ENCODE data around the gene XRCC4.

DNA sequence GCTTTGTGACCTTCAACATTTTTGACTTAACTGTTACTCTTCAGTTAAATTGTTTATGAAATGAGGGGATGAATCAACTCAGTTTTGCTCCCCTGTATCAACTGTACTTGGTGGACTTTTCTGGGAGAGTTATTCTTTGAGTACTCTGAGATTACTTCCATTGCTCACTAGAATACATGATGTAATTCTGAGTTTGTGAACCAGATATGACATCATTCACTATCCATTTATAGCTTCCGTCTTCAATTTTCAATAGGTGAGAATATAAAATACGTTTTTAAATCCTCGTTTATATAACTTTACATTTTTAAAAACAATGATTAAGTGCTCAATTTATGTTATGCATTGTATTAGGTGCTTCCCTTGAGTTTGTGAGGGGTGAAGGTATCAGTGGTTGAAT is 71.0 kb downstream of the XRCC4 start:
- TF ChIP-seq CTCF (IDR thresholded peaks at IDR 0.05 in 2 of 3, conservative IDR thresholded peaks at IDR 0.05 in 1 of 3; ENCODE audit: borderline replicate concordance in 1 of 3, insufficient read depth in 1 of 3, low read depth in 2 of 3, low read length in 2 of 3) (no peak), POLR2A (IDR thresholded peaks at IDR 0.05; ENCODE audit: borderline replicate concordance, extremely low read depth, insufficient read depth, insufficient read length) (no peak), RAD21 (IDR thresholded peaks at IDR 0.05; ENCODE audit: low read depth) (no peak), EZH2 (IDR thresholded peaks at IDR 0.05) (no peak)
